Motor neuron (in vitro differentiated cells): ENCODE data around the gene PCCA. TPM values are rescaled to one million over a fixed set of nuclear protein-coding genes. Genes with fewer than 3 reads are reported as not detected.
A peak's percentile ranks its signal among the peaks of the same experiment; 100 is the strongest.
"Not testable (repeated sequence)": the region's sequence is repeated elsewhere in the genome, so short reads cannot be mapped to it uniquely, and the experiment has no call there.

Experiments used
- ATAC-seq, 8 experiments: fragments of 200-7000 bp; cut with Tn5 transposase; replicated peaks in 6 of 8; 2 replicates each; pipeline ENCODE4 v1.8.0; 2021; ENCODE audit warnings: mild to moderate bottlenecking in 8 of 8, moderate library complexity in 8 of 8
- H3K27ac ChIP-seq, 2 donors: fragments of 250-450 bp; sonication (Bioruptor Pico); 2 replicates each; pipeline ENCODE4 v1.9.0; 2021; ENCODE audit warnings: antibody characterized with exemption in 2 of 2, mild to moderate bottlenecking in 2 of 2, moderate library complexity in 1 of 2
- H3K4me1 ChIP-seq, 2 donors: fragments of 250-450 bp; sonication (Bioruptor Pico); replicated peaks in 1 of 2; 2 replicates each; pipeline ENCODE4 v1.6.1; 2021; ENCODE audit warnings: antibody characterized with exemption in 2 of 2, mild to moderate bottlenecking in 2 of 2, moderate library complexity in 1 of 2
- H3K4me3 ChIP-seq, 5 donors: fragments of 250-450 bp; sonication (Bioruptor Pico); 2 replicates each; pipeline ENCODE4 v1.9.0; 2021; ENCODE audit warnings: antibody characterized with exemption in 5 of 5, mild to moderate bottlenecking in 5 of 5, moderate library complexity in 4 of 5
- WGBS, 10 experiments: fragments of 450-650 bp; shearing (Covaris generic); methylation state at CpG; one replicate each; pipeline ENCODE4 v1.0.0; 2022; 5-methylcytosine and 5-hydroxymethylcytosine counted together
- in situ Hi-C, 9 experiments: fragments of 400-800 bp; cut with MboI; loops; one replicate each; pipeline ENCODE4 v1.15.0; 2021; ENCODE audit warnings: low sequenced_read_pairs in 9 of 9, low pct_unique_long_range_greater_than_20kb in 2 of 9; ENCODE audit not compliant: unreplicated experiment in 9 of 9
- total RNA-seq, 8 experiments: library from RNA; unstranded; fragments of 300-600 nt; gene quantifications; 2 replicates each; pipeline versions ENCODE4 v1.2.3 to v1.2.4, GENCODE V29; 2022

The PCCA gene
- total RNA-seq, 8 experiments from 2014 or later: 19.1 to 98.3 (median 50.9) TPM

- WGBS, 10 experiments: no CpG with 5 or more reads among the region's 3 CpGs
- ATAC-seq, H3K4me1 ChIP-seq, H3K4me3 ChIP-seq, in situ Hi-C loops, H3K27ac ChIP-seq: not testable (repeated sequence)
Observed at GRCh38 chr13:100318473-100318872, 229.6 kb downstream of the PCCA start.

GRCh38 chr13:100323937-100324336 lies 235.0 kb downstream of the PCCA start:
- in situ Hi-C loops: no loop called here
- Histone ChIP-seq H3K27ac (no peak overlapping the region), H3K4me3 (no peak overlapping the region), H3K4me1 (no peaks in the 10 kb centered on the region)
- WGBS, 10 experiments: 83 to 100% (median 100%) methylated on average over 1 of the region's 1 CpG; no CpG with 5 or more reads in 3 of the 10 experiments
- no peak for ATAC-seq

GRCh38 chr13:100330662-100331061 lies 241.8 kb downstream of the PCCA start:
- ATAC-seq: no peak
- in situ Hi-C loops: no loop called here

GRCh38 chr13:100333141-100333540 lies 244.2 kb downstream of the PCCA start:
- H3K4me3 ChIP-seq: no peak overlapping the region
- WGBS, 10 experiments: 53 to 100% (median 85%) methylated on average over 1 of the region's 1 CpG
- in situ Hi-C loops: no loop called here
- no peaks in the 10 kb centered on the region for H3K4me1 ChIP-seq
- H3K27ac ChIP-seq: no peak overlapping the region
- ATAC-seq: no peak

More at GRCh38 chr13:100330662-100331061, 241.8 kb downstream of the PCCA start:
- Histone ChIP-seq H3K4me3 (no peak overlapping the region), H3K4me1 (no peaks in the 10 kb centered on the region), H3K27ac (no peak overlapping the region)

- in situ Hi-C loops: no loop called here
- WGBS, 10 experiments: 71 to 100% (median 100%) methylated on average over 1 of the region's 1 CpG; no CpG with 5 or more reads in 4 of the 10 experiments
- Histone ChIP-seq H3K4me1 (no peaks in the 10 kb centered on the region), H3K27ac (no peak overlapping the region), H3K4me3 (no peak overlapping the region)
- ATAC-seq: no peak
Observed at GRCh38 chr13:100334214-100334613, 245.3 kb downstream of the PCCA start.

GRCh38 chr13:100336795-100337516 lies 248.1 kb downstream of the PCCA start:
- no peak for ATAC-seq
- 40 to 100% (median 87%) methylated on average over 1 to 6 of the region's 9 CpGs; no CpG with 5 or more reads in 1 of the 10 experiments for WGBS, 10 experiments
- Histone ChIP-seq H3K4me3 (no peak overlapping the region), H3K27ac (no peak overlapping the region), H3K4me1 (no peaks in the 10 kb centered on the region)
- in situ Hi-C loops: no loop called here

- peak in 1 of 8 experiments; percentile 33 for ATAC-seq
- in situ Hi-C loops: no loop called here
- H3K4me3 ChIP-seq: no peak overlapping the region
- WGBS, 10 experiments: 40 to 100% (median 94%) methylated on average over 1 of the region's 1 CpG; no CpG with 5 or more reads in 2 of the 10 experiments
- no peak overlapping the region for H3K27ac ChIP-seq
- no peaks in the 10 kb centered on the region for H3K4me1 ChIP-seq
Observed at GRCh38 chr13:100338275-100338674, 249.4 kb downstream of the PCCA start.

GRCh38 chr13:100339411-100339940 lies 250.6 kb downstream of the PCCA start:
- H3K4me3 ChIP-seq: no peak overlapping the region
- in situ Hi-C loops: no loop called here
- ATAC-seq: no peak
- H3K27ac ChIP-seq: no peak overlapping the region
- no peaks in the 10 kb centered on the region for H3K4me1 ChIP-seq
- WGBS, 10 experiments: 83 to 100% (median 98%) methylated on average over 1 to 8 of the region's 8 CpGs

GRCh38 chr13:100340865-100341264 lies 252.0 kb downstream of the PCCA start:
- in situ Hi-C loops: no loop called here
- WGBS, 10 experiments: 73 to 100% (median 96%) methylated on average over 1 to 2 of the region's 2 CpGs; no CpG with 5 or more reads in 1 of the 10 experiments
- Histone ChIP-seq H3K4me3 (no peak overlapping the region), H3K27ac (no peak overlapping the region), H3K4me1 (no peaks in the 10 kb centered on the region)
- no peak for ATAC-seq

GRCh38 chr13:100341327-100341726 lies 252.4 kb downstream of the PCCA start:
- in situ Hi-C loops: no loop called here
- Histone ChIP-seq H3K27ac (no peak overlapping the region), H3K4me3 (no peak overlapping the region), H3K4me1 (no peaks in the 10 kb centered on the region)
- 60 to 100% (median 98%) methylated on average over 1 to 6 of the region's 6 CpGs; no CpG with 5 or more reads in 2 of the 10 experiments for WGBS, 10 experiments
- ATAC-seq: no peak

- 67 to 94% (median 89%) methylated on average over 3 to 4 of the region's 4 CpGs; no CpG with 5 or more reads in 1 of the 10 experiments for WGBS, 10 experiments
- Histone ChIP-seq H3K4me1 (no peaks in the 10 kb centered on the region), H3K27ac (no peak overlapping the region), H3K4me3 (no peak overlapping the region)
- ATAC-seq: no peak
- in situ Hi-C loops: no loop called here
Observed at GRCh38 chr13:100344544-100344943, 255.7 kb downstream of the PCCA start.

GRCh38 chr13:100347968-100348367 lies 259.1 kb downstream of the PCCA start:
- ATAC-seq: peak in 2 of 8 experiments; percentile 29 to 77
- WGBS, 10 experiments: 47 to 100% (median 86%) methylated on average over 1 to 3 of the region's 3 CpGs; no CpG with 5 or more reads in 1 of the 10 experiments
- Histone ChIP-seq H3K4me3 (no peak overlapping the region), H3K27ac (no peak overlapping the region), H3K4me1 (no peaks in the 10 kb centered on the region)
- in situ Hi-C loops: no loop called here

- no peak for ATAC-seq
- in situ Hi-C loops: no loop called here
- no peak overlapping the region for H3K27ac ChIP-seq
- H3K4me3 ChIP-seq: no peak overlapping the region
- WGBS, 10 experiments: 20 to 63% (median 48%) methylated on average over 1 to 3 of the region's 3 CpGs
- no peaks in the 10 kb centered on the region for H3K4me1 ChIP-seq
Observed at GRCh38 chr13:100349594-100349993, 260.7 kb downstream of the PCCA start.

GRCh38 chr13:100350601-100351000 lies 261.7 kb downstream of the PCCA start:
- Histone ChIP-seq H3K27ac (no peak overlapping the region), H3K4me3 (no peak overlapping the region), H3K4me1 (no peaks in the 10 kb centered on the region)
- in situ Hi-C loops: no loop called here
- ATAC-seq: no peak
